CD14-positive monocyte (primary cell): Measurements from ENCODE around the gene ERVV-1. TPM values are rescaled to one million over a fixed set of nuclear protein-coding genes. Genes with fewer than 3 reads are reported as not detected.

Experiments
- DNase-seq, 3 donors: peaks; one replicate each; pipeline ENCODE4 v3.0.0-alpha.2; 2011 to 2022
- H2AFZ ChIP-seq: 2 replicates; pipeline ENCODE4 v1.6.0; 2012; ENCODE audit warnings: mild to moderate bottlenecking, low read depth, low read length, inconsistent platforms; ENCODE audit not compliant: insufficient read depth, poor library complexity, severe bottlenecking
- H3K27ac ChIP-seq, 2 donors: 1 replicate in 1 of 2; 2 replicates in 1 of 2; pipeline ENCODE4 v1.5.1; 2012 to 2013; ENCODE audit warnings: low read length in 2 of 2, control low read depth in 1 of 2, inconsistent platforms in 1 of 2, low read depth in 1 of 2, mild to moderate bottlenecking in 1 of 2
- H3K27me3 ChIP-seq, 2 donors: one replicate each; pipeline versions ENCODE4 v1.6.0 to v1.6.1; 2011 to 2013; ENCODE audit warnings: low read length in 2 of 2; ENCODE audit not compliant: control insufficient read depth in 2 of 2, insufficient read depth in 2 of 2
- H3K36me3 ChIP-seq, 2 donors: replicated peaks in 1 of 2; 1 replicate in 1 of 2; 2 replicates in 1 of 2; pipeline versions ENCODE4 v1.5.1 to v1.6.1; 2012 to 2013; ENCODE audit warnings: low read length in 2 of 2, control low read depth in 1 of 2, inconsistent platforms in 1 of 2, mild to moderate bottlenecking in 1 of 2; ENCODE audit not compliant: insufficient read depth in 2 of 2, control insufficient read depth in 1 of 2
- H3K4me1 ChIP-seq, 2 donors: 1 replicate in 1 of 2; 2 replicates in 1 of 2; pipeline versions ENCODE4 v1.5.1 to v1.6.1; 2012 to 2013; ENCODE audit warnings: low read length in 2 of 2, control low read depth in 1 of 2, inconsistent platforms in 1 of 2, mild to moderate bottlenecking in 1 of 2, moderate library complexity in 1 of 2; ENCODE audit not compliant: insufficient read depth in 2 of 2, control insufficient read depth in 1 of 2
- H3K4me2 ChIP-seq: replicated peaks from 2 replicates; pipeline ENCODE3; 2012; ENCODE audit warnings: low read length, moderate library complexity, mild to moderate bottlenecking; ENCODE audit not compliant: poor library complexity, severe bottlenecking; ENCODE audit errors: extremely low read depth
- H3K4me3 ChIP-seq, 3 experiments: fragments of 200-600 bp in 1 of 3; sonication (generic) in 1 of 3; replicated peaks in 1 of 3; 1 replicate in 2 of 3; 2 replicates in 1 of 3; pipeline ENCODE4 v1.5.1; 2011 to 2013; ENCODE audit warnings: low read length in 3 of 3, mild to moderate bottlenecking in 3 of 3, control low read depth in 2 of 3, low read depth in 2 of 3, inconsistent platforms in 1 of 3, moderate library complexity in 1 of 3
- H3K79me2 ChIP-seq: 2 replicates; pipeline ENCODE4 v1.6.0; 2012; ENCODE audit warnings: mild to moderate bottlenecking, control low read depth, inconsistent platforms, low read length, moderate library complexity; ENCODE audit not compliant: insufficient read depth
- H3K9ac ChIP-seq: 2 replicates; pipeline ENCODE4 v1.6.0; 2017; ENCODE audit warnings: low read length, mild to moderate bottlenecking; ENCODE audit not compliant: insufficient read depth, poor library complexity, severe bottlenecking
- H3K9me3 ChIP-seq, 2 donors: replicated peaks in 1 of 2; 1 replicate in 1 of 2; 2 replicates in 1 of 2; pipeline versions ENCODE4 v1.5.1 to v1.6.1; 2012 to 2013; ENCODE audit warnings: low read length in 2 of 2, control low read depth in 1 of 2; ENCODE audit not compliant: control insufficient read depth in 1 of 2, insufficient read depth in 1 of 2
- H4K20me1 ChIP-seq: 2 replicates; pipeline ENCODE4 v1.6.0; 2012; ENCODE audit warnings: mild to moderate bottlenecking, low read length, control low read depth, moderate library complexity; ENCODE audit not compliant: insufficient read depth
- H3K27ac Mint-ChIP-seq, 7 donors: one replicate each; pipeline ENCODE4 v1.8.0; 2020; ENCODE audit warnings: mild to moderate bottlenecking in 7 of 7, mixed read lengths in 7 of 7, moderate library complexity in 6 of 7, inconsistent platforms in 2 of 7
- H3K27me3 Mint-ChIP-seq, 3 donors: one replicate each; pipeline ENCODE4 v1.8.0; 2021 to 2022; ENCODE audit warnings: low read depth in 3 of 3, mild to moderate bottlenecking in 3 of 3, mixed read lengths in 3 of 3, moderate library complexity in 3 of 3, inconsistent platforms in 1 of 3
- H3K36me3 Mint-ChIP-seq, 2 donors: one replicate each; pipeline ENCODE4 v1.8.0; 2020; ENCODE audit warnings: mixed read lengths in 2 of 2, inconsistent platforms in 1 of 2, mild to moderate bottlenecking in 1 of 2
- H3K4me1 Mint-ChIP-seq: one replicate; pipeline ENCODE4 v1.8.0; 2020; ENCODE audit warnings: mild to moderate bottlenecking, mixed read lengths
- H3K4me3 Mint-ChIP-seq, 2 donors: one replicate each; pipeline ENCODE4 v1.8.0; 2020; ENCODE audit warnings: mild to moderate bottlenecking in 2 of 2, mixed read lengths in 2 of 2, moderate library complexity in 1 of 2
- H3K9me3 Mint-ChIP-seq, 7 donors: one replicate each; pipeline ENCODE4 v1.8.0; 2020 to 2022; ENCODE audit warnings: mixed read lengths in 7 of 7, mild to moderate bottlenecking in 6 of 7, moderate library complexity in 6 of 7, inconsistent platforms in 2 of 7
- CTCF ChIP-seq: fragments of 200-600 bp; IDR thresholded peaks from one replicate; pipeline ENCODE4 v1.8.0; 2022; ENCODE audit warnings: antibody characterized with exemption, mild to moderate bottlenecking
- WGBS: methylation state at CpG from one replicate; pipeline ENCODE4 v1.1.5; 2013; ENCODE audit warnings: missing lambda C conversion rate; ENCODE audit not compliant: insufficient coverage; 5-methylcytosine and 5-hydroxymethylcytosine counted together
- intact Hi-C, 2 donors: fragments of 100-400 bp; cut with micrococcal nuclease; formaldehyde crosslinking; loops; one replicate each; pipeline versions ENCODE4 v1.15.0 to v1.15.1; 2023
- polyA plus RNA-seq, 3 donors: library from polyadenylated mRNA; depleted of rRNA in 1 of 3; unstranded in 2 of 3; stranded (reverse) in 1 of 3; fragments of 300-500 nt in 2 of 3; fragments of >200 nt in 1 of 3; fragmentation: Illumina TruSeq in 2 of 3; gene quantifications; 1 replicate in 2 of 3; 2 replicates in 1 of 3; pipeline ENCODE4 v1.2.3, GENCODE V29; 2012 to 2021

Gene ERVV-1
- polyA plus RNA-seq, 3 donors = not detected

- H3K36me3 Mint-ChIP-seq = peaks cover 12 to 14% of the 10 kb centered on the region in 2 donors
- H4K20me1 ChIP-seq = no peaks in the 10 kb centered on the region
- H3K4me3 ChIP-seq = peak overlapping the region; percentile 32 to 78 (median 37)
- H3K4me1 Mint-ChIP-seq = peaks cover 38% of the 10 kb centered on the region
- H3K4me3 Mint-ChIP-seq = peak overlapping the region; percentile 83 to 87
- H3K9ac ChIP-seq = peak overlapping the region; percentile 43
- WGBS = 24% methylated on average over 23 of the region's 26 CpGs
- intact Hi-C loops = loop anchor here in 1 of 2 donors (10.0 kb wide), 1 partner anchor 202 kb away; the partner anchor contains the start of gene ZNF665
- peak overlapping the region; percentile 75 for H2AFZ ChIP-seq
- H3K4me1 ChIP-seq = peaks cover 21 to 42% of the 10 kb centered on the region in 2 donors
- H3K9me3 Mint-ChIP-seq = peaks cover 41 to 93% (median 87%) of the 10 kb centered on the region in 7 donors
- peaks cover 6 to 16% (median 7%) of the 10 kb centered on the region in 3 donors for H3K27me3 Mint-ChIP-seq
- TF ChIP-seq CTCF = no peak
- H3K4me2 ChIP-seq = peak overlapping the region; percentile 91
- H3K79me2 ChIP-seq = peaks cover 5% of the 10 kb centered on the region
- H3K36me3 ChIP-seq = peaks cover 0 to 23% of the 10 kb centered on the region in 2 donors
- DNase-seq = no peak
- H3K9me3 ChIP-seq = peaks cover 52 to 77% of the 10 kb centered on the region in 2 donors
- no peak overlapping the region for H3K27ac Mint-ChIP-seq
- H3K27ac ChIP-seq = no peak overlapping the region
- peaks cover 0 to 8% of the 10 kb centered on the region in 2 donors for H3K27me3 ChIP-seq
Observed at GRCh38 chr19:52992109-52993004, 21.4 kb upstream of the ERVV-1 start.

DNA sequence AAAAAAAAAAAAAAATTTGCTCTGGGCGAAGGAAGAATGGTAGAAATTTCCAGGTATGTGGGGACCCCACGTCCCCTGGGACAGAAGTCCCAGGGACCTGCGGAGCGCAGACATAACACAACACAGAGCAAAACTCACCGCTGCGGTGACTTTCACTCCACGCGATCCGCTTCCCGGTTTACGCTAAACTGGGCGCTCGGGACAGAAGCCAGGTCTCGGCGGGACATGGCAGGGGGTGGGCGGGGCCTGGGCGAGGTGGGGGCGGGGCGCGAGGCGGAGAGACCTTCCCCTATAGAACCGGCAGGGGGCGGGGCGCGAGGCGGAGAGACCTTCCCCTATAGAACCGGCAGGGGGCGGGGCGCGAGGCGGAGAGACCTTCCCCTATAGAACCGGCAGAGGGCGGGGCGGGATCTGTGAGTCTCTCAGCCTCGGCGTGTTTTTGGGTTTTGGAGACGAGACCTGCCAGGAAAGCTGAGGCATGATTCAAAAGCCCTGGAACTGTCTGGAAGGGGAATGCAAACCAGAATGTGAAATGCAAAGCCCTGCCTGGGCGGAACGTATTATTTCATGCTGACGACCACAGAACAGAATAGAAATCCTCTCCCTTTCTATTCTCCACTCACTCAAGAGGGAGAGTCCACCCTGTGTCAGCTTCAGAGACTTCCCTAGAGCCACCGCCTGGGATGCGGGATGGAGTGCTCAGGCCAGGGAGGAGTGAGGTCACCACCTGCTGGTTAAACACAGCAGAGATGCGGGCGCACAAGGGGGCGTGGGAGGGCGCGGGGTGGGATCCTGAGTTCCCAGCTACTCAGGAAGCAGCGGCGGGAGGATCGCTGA, 20.2 kb upstream of the ERVV-1 start:
- Histone ChIP-seq H3K4me2 (peak overlapping the region; percentile 91), H3K9me3 (peaks cover 52 to 76% of the 10 kb centered on the region in 2 donors), H4K20me1 (no peaks in the 10 kb centered on the region), H3K27ac (peak overlapping the region in 1 of 2 donors; percentile 22), H3K4me3 (peak overlapping the region; percentile 32 to 78 (median 37)), H2AFZ (peak overlapping the region; percentile 83), H3K4me1 (peaks cover 21 to 42% of the 10 kb centered on the region in 2 donors), H3K36me3 (peaks cover 0 to 11% of the 10 kb centered on the region in 2 donors), H3K79me2 (peaks cover 5% of the 10 kb centered on the region), H3K9ac (peak overlapping the region; percentile 18), H3K27me3 (peaks cover 0 to 8% of the 10 kb centered on the region in 2 donors)
- WGBS = 0% methylated on average over 45 of the region's 50 CpGs
- DNase-seq = peak; percentile 61 to 71 (median 63)
- TF ChIP-seq CTCF = peak; percentile 89
- peaks cover 38% of the 10 kb centered on the region for H3K4me1 Mint-ChIP-seq
- H3K27ac Mint-ChIP-seq = peak overlapping the region in 3 of 7 donors; percentile 25 to 63 (median 60)
- H3K27me3 Mint-ChIP-seq = peaks cover 6 to 20% (median 7%) of the 10 kb centered on the region in 3 donors
- intact Hi-C loops = loop anchor here in 1 of 2 donors (10.0 kb wide), 1 partner anchor 201 kb away; the partner anchor contains the start of gene ZNF665
- peaks cover 9 to 10% of the 10 kb centered on the region in 2 donors for H3K36me3 Mint-ChIP-seq
- H3K9me3 Mint-ChIP-seq = peaks cover 48 to 93% (median 84%) of the 10 kb centered on the region in 7 donors
- H3K4me3 Mint-ChIP-seq = peak overlapping the region; percentile 83 to 87
